ENCODE data around the gene PRKG1. TPM values are rescaled to one million over a fixed set of nuclear protein-coding genes. Genes with fewer than 3 reads are reported as not detected.

The PRKG1 gene
- total RNA-seq, 1 donor, result 19.5 TPM

- no peak for TF ChIP-seq CTCF (IDR thresholded peaks at IDR 0.05; ENCODE audit: extremely low read depth, low read depth, low read length)
- Histone ChIP-seq H2AFZ (ENCODE audit: low read length) (no peak overlapping the region), H3K36me3 (ENCODE audit: insufficient read depth, low read length) (no peaks in the 10 kb centered on the region), H3K27ac (ENCODE audit: low read depth, low read length) (no peak overlapping the region), H3K27me3 (ENCODE audit: insufficient read depth, low read length) (no peaks in the 10 kb centered on the region), H3K4me3 (ENCODE audit: insufficient read depth, low read length) (no peak overlapping the region), H3K4me1 (ENCODE audit: insufficient read depth, low read length) (no peaks in the 10 kb centered on the region), H4K20me1 (ENCODE audit: insufficient read depth, low read length) (no peaks in the 10 kb centered on the region), H3K4me2 (ENCODE audit: insufficient read depth, low read length) (no peak overlapping the region), H3K79me2 (ENCODE audit: insufficient read depth, low read length) (no peaks in the 10 kb centered on the region), H3K9me3 (ENCODE audit: low read depth, low read length) (no peaks in the 10 kb centered on the region)
- DNase-seq (ENCODE audit: insufficient read length, low spot score, missing footprints), result no peak
These were observed 42.3 kb upstream of the PRKG1 start for GRCh38 chr10:51031950-51032349.

- Histone ChIP-seq H3K27me3 (ENCODE audit: insufficient read depth, low read length) (no peaks in the 10 kb centered on the region), H3K79me2 (ENCODE audit: insufficient read depth, low read length) (no peaks in the 10 kb centered on the region), H3K4me2 (ENCODE audit: insufficient read depth, low read length) (no peak overlapping the region), H2AFZ (ENCODE audit: low read length) (no peak overlapping the region), H3K36me3 (ENCODE audit: insufficient read depth, low read length) (no peaks in the 10 kb centered on the region), H4K20me1 (ENCODE audit: insufficient read depth, low read length) (no peaks in the 10 kb centered on the region), H3K9me3 (ENCODE audit: low read depth, low read length) (no peaks in the 10 kb centered on the region), H3K4me1 (ENCODE audit: insufficient read depth, low read length) (no peaks in the 10 kb centered on the region), H3K4me3 (ENCODE audit: insufficient read depth, low read length) (no peak overlapping the region), H3K27ac (ENCODE audit: low read depth, low read length) (no peak overlapping the region)
- no peak for TF ChIP-seq CTCF (IDR thresholded peaks at IDR 0.05; ENCODE audit: extremely low read depth, low read depth, low read length)
- DNase-seq (ENCODE audit: insufficient read length, low spot score, missing footprints), result no peak
These were observed 39.5 kb upstream of the PRKG1 start for GRCh38 chr10:51034769-51035168.

GRCh38 chr10:51035344-51035743 is 38.9 kb upstream of the PRKG1 start:
- no peak for TF ChIP-seq CTCF (IDR thresholded peaks at IDR 0.05; ENCODE audit: extremely low read depth, low read depth, low read length)
- Histone ChIP-seq H3K9me3 (ENCODE audit: low read depth, low read length) (no peaks in the 10 kb centered on the region), H3K27me3 (ENCODE audit: insufficient read depth, low read length) (no peaks in the 10 kb centered on the region)

GRCh38 chr10:51045871-51046270 is 28.4 kb upstream of the PRKG1 start:
- Histone ChIP-seq H3K4me1 (ENCODE audit: insufficient read depth, low read length) (no peaks in the 10 kb centered on the region), H3K27ac (ENCODE audit: low read depth, low read length) (no peak overlapping the region), H3K27me3 (ENCODE audit: insufficient read depth, low read length) (no peaks in the 10 kb centered on the region), H3K4me3 (ENCODE audit: insufficient read depth, low read length) (no peak overlapping the region), H4K20me1 (ENCODE audit: insufficient read depth, low read length) (no peaks in the 10 kb centered on the region), H3K9me3 (ENCODE audit: low read depth, low read length) (no peaks in the 10 kb centered on the region), H3K4me2 (ENCODE audit: insufficient read depth, low read length) (no peak overlapping the region), H3K79me2 (ENCODE audit: insufficient read depth, low read length) (no peaks in the 10 kb centered on the region), H2AFZ (ENCODE audit: low read length) (no peak overlapping the region), H3K36me3 (ENCODE audit: insufficient read depth, low read length) (no peaks in the 10 kb centered on the region)
- TF ChIP-seq CTCF (IDR thresholded peaks at IDR 0.05; ENCODE audit: extremely low read depth, low read depth, low read length), result no peak
- no peak for DNase-seq (ENCODE audit: insufficient read length, low spot score, missing footprints)

More at GRCh38 chr10:51035344-51035743, 38.9 kb upstream of the PRKG1 start:
- Histone ChIP-seq H3K4me1 (ENCODE audit: insufficient read depth, low read length) (no peaks in the 10 kb centered on the region), H2AFZ (ENCODE audit: low read length) (no peak overlapping the region), H4K20me1 (ENCODE audit: insufficient read depth, low read length) (no peaks in the 10 kb centered on the region), H3K79me2 (ENCODE audit: insufficient read depth, low read length) (no peaks in the 10 kb centered on the region), H3K4me3 (ENCODE audit: insufficient read depth, low read length) (no peak overlapping the region), H3K36me3 (ENCODE audit: insufficient read depth, low read length) (no peaks in the 10 kb centered on the region), H3K27ac (ENCODE audit: low read depth, low read length) (no peak overlapping the region), H3K4me2 (ENCODE audit: insufficient read depth, low read length) (no peak overlapping the region)
- peak; percentile 74 for DNase-seq (ENCODE audit: insufficient read length, low spot score, missing footprints)
